HG02763 (cell line): ENCODE data around the gene AHRR.
"Not testable (repeated sequence)": the region's sequence is repeated elsewhere in the genome, so short reads cannot be mapped to it uniquely, and the experiment has no call there.

ENCODE experiments used
- ATAC-seq: cut with Tn5 transposase; IDR thresholded peaks from one replicate; pipeline ENCODE4 v1.9.1; 2021; ENCODE audit warnings: mild to moderate bottlenecking, moderate library complexity; ENCODE audit not compliant: unreplicated experiment

The AHRR gene

GRCh38 chr5:321230-321725 is at the start of gene AHRR:
Gene AHRR (plus strand): TSS chr5:321714. CDS start chr5:343903, 22,189 bp downstream.
- peak; percentile 52 for ATAC-seq

- not testable (repeated sequence) for ATAC-seq
Observed at GRCh38 chr5:271828-272167, 49.7 kb upstream of the AHRR start.

DNA sequence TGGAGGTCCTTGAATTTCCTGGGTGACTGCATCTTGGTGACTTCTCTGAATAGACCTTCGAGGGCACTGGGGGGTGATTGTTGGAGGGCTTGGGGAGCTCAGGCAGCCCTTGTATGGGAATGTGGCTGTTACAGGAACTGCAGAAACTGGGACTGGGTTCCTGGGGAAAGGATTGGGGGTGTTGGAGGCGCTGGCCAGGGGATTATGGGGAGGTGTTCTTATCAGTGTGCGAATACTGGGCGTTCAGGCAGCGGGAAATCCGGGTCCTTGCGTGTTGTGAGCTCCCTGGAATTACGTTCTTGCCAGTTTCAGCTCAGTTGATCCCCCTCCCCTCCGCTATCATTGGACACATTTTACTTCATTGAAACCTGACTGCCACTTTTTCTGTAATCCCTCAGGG is 48.4 kb upstream of the AHRR start:
- not testable (repeated sequence) for ATAC-seq

DNA sequence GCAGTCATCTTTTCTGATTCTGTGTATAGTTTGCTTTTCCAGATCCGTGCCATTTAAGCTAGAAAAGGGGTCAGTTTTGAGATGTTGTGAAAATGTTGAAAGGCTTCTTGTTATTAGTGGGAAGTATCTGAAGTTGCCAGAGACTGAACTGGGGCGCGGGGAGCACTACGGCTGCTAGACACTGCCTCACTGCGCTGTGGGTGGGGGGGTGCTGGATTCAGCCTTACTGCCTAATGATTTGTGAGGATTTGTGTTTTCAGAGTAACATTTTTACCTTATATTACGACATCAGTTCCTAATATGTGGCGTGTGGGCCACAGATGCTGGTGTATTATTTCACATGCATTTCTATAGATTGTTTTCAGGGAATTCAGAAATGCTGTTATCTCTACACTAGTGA is 48.0 kb upstream of the AHRR start:
- not testable (repeated sequence) for ATAC-seq

- ATAC-seq: not testable (repeated sequence)
Observed at GRCh38 chr5:274346-274745, 47.2 kb upstream of the AHRR start.

GRCh38 chr5:278646-279045 is 42.9 kb upstream of the AHRR start:
- no peak for ATAC-seq

DNA sequence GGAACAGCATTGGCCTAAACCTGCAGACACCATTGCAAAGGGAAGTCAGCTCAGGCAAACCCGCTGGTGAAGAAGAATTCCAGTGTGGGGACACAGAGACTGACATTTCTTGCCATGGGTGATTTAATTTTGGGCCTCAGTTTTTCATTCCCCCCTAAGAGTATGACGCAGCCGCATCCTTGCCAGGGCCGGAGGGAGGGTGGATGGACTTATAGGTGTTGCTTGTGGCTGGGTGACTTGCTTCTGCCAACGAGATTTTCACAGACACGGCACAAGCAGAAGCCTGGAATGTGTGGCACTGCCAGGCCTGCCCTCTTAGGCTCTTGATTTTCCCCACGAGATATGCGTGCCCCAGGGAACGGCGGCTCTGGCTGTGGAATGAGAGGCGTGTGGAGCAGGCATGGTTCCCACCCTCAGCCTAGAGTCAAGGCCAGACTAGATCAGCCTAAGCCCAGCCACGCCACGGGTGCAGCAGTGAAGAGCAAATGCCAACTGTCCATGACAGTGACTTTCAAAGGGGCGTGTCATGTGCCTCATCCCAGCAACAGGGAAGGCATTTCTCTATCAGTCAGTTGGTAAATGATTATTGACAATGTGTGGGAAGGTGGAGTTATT is 42.4 kb upstream of the AHRR start:
- not testable (repeated sequence) for ATAC-seq

- no peak for ATAC-seq
Observed at GRCh38 chr5:285991-286557, 35.4 kb upstream of the AHRR start.

GRCh38 chr5:290200-290599 is 31.3 kb upstream of the AHRR start:
- ATAC-seq: not testable (repeated sequence)

GRCh38 chr5:291345-291744 is 30.2 kb upstream of the AHRR start:
- not testable (repeated sequence) for ATAC-seq

- not testable (repeated sequence) for ATAC-seq
Observed at GRCh38 chr5:294788-295187, 26.7 kb upstream of the AHRR start.

DNA sequence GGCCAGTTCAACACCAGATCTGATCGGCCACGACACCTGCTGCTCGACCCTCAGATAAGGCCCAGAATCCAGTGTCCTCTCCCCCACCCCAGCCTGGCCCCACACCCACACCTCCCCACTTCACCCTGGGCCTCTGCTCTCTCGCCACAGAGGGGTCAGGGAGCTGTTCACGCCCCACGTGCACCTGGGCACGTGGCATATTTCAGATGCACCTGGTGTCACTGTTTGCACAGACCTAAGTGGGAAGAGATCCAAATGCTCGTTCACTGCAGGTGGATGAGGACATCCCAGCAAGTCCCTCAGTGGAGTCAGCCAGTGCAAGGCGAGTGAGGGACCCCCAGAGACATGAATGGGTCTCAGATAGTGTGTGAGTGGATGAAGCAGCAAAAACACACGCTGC is 25.3 kb upstream of the AHRR start:
- ATAC-seq: not testable (repeated sequence)

DNA sequence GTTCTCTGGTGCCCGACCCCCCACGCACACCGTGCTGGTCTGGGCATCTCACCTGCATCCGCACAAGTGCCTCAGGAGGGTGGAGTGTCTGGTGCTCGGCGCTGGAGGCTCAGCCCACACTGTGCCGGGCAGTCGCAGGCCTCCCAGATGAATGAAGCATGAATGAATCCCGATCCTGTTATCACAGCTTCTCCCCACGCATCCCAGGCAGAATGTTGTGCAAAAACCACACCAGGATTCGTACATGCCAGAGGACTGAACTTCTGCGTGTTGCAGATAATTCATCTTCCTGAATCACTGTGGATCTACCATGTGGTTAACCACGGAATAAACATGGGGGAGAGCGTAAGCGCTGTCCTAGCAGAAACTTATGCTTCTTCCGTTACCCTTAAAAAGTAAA is 24.6 kb upstream of the AHRR start:
- ATAC-seq: not testable (repeated sequence)

DNA sequence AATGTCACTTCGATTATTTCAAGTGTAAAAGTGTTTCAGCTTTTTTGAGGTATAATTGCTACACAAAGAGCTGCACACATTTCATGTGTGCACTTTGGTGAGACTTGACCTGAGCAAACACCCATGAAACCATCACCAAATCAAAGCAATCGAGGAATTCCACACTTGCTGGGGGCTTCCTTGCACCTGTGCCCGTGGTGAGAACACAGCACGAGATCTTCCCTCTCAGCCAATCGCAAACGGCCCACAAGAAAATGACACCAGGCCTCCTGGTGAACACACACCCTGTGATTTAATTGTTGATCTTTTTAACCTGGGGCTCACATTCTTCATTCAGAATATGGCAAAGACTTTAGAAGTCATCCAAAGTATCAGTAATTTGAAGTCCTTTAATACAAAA is 24.1 kb upstream of the AHRR start:
- not testable (repeated sequence) for ATAC-seq

- ATAC-seq: not testable (repeated sequence)
Observed at GRCh38 chr5:297991-298736, 23.4 kb upstream of the AHRR start.

DNA sequence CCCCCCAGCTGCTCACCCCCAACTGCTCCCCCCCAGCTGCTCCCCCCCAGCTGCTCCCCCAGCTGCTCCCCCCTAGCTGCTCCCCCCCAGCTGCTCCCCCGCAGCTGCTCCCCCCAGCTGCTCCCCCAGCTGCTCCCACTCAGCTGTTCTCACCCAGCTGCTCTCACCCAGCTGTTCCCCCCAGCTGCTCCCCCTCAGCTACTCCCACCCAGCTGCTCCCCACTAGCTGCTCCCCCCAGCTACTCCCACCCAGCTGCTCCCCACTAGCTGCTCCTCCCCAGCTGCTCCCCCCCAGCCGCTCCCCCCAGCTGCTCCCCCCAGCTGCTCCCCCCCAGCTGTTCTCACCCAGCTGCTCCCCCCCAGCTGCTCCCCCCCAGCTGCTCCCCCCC is 22.8 kb upstream of the AHRR start:
- ATAC-seq: no peak

DNA sequence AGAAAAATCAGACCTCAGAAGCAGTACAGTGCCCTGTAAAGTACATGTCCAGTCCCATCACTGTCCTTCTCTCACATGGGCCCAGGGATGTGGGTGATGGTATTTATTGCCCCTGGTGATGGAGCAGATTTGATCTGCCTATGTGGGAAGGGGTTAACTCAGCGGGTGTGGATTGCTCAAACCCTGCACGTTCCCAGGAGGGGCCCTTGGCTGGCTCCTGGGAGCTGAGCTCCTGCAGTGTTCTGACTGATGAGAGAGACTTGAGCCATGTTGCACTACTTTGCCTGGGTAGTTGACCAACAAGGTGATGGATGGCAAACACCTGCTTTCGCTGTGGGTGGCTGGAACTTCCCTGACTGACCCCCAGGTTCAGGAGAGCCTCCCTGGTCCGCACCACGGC is 21.6 kb upstream of the AHRR start:
- ATAC-seq: not testable (repeated sequence)

- ATAC-seq: not testable (repeated sequence)
Observed at GRCh38 chr5:300691-301435, 20.7 kb upstream of the AHRR start.

- ATAC-seq: not testable (repeated sequence)
Observed at GRCh38 chr5:302416-302815, 19.1 kb upstream of the AHRR start.

GRCh38 chr5:302966-303365 is 18.5 kb upstream of the AHRR start:
- ATAC-seq: no peak

DNA sequence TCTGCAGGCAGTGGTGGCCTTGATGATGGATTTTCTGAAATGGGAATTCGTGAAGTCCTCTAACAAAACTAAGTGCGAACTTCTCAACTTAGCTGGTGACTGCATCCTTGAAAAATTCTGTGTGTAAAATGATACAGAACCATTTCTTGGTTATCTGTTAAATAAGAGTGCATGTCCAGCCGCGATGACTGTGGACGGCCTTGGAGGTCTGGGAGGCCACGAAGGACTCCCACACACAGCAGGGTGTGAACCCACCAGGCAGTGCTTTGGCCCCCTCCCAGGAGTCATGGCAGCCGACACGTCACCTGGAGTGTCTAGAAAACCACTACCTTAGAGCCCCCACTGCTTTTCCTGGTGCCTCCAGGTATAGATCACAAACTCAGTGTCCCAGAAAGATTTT is 17.8 kb upstream of the AHRR start:
- not testable (repeated sequence) for ATAC-seq
